GM12878 (cell line): ENCODE results near the gene EIF4E1B. TPM values are rescaled to one million over a fixed set of nuclear protein-coding genes. Genes with fewer than 3 reads are reported as not detected.

ENCODE experiments used
- ATAC-seq: fragments of 200-7000 bp; cut with Tn5 transposase; 3 replicates; pipeline ENCODE4 v1.9.1; 2020; ENCODE audit warnings: mild to moderate bottlenecking, moderate library complexity
- BruUV-seq: library from RNA; stranded (reverse); fragments of 400-500 nt; replicated peaks from 2 replicates; lab custom pipeline; 2021; lab: Mats Ljungman, UMichigan
- CTCF ChIA-PET: fragments of 300-600 bp; sonication (Branson Sonifier 250); formaldehyde crosslinking; extraction: SDS; loops from one replicate; lab custom pipeline; 2021; ENCODE audit warnings: inconsistent platforms; lab: Yijun Ruan, JAX
- POLR2A ChIA-PET: fragments of 350-600 bp; formaldehyde crosslinking; extraction: SDS; loops from one replicate; lab custom pipeline; 2021; ENCODE audit warnings: inconsistent platforms; lab: Charles Lee
- RAD21 ChIA-PET: fragments of 300-600 bp; sonication (Branson Sonifier 250); formaldehyde crosslinking; loops from one replicate; lab custom pipeline; 2023; ENCODE audit warnings: antibody characterized with exemption; ENCODE audit not compliant: unreplicated experiment; lab: Charles Lee
- SMC1A ChIA-PET: fragments of 300-600 bp; sonication (Branson Sonifier 250); formaldehyde crosslinking; loops from one replicate; lab custom pipeline; 2023; ENCODE audit not compliant: unreplicated experiment, uncharacterized antibody; lab: Charles Lee
- DNase-seq: peaks from one replicate; pipeline ENCODE4 v3.0.0-alpha.2; 2011; ENCODE audit warnings: low read depth, low spot score
- FAIRE-seq: peaks from 3 replicates; lab custom pipeline; 2011; peaks lifted over from hg19 to GRCh38; lab: Jason Lieb, UNC
- H2AFZ ChIP-seq: 2 replicates; pipeline ENCODE4 v1.6.0; 2011; ENCODE audit warnings: low read depth, low read length, control low read depth; ENCODE audit not compliant: control insufficient read depth
- H3K27ac ChIP-seq: 2 replicates; pipeline ENCODE4 v1.5.1; 2011; ENCODE audit warnings: control low read depth; ENCODE audit not compliant: control insufficient read depth, insufficient read depth
- H3K27me3 ChIP-seq, 2 experiments: replicated peaks in 1 of 2; 2 replicates each; pipeline versions ENCODE4 v1.6.0 to v1.6.1; 2011; ENCODE audit warnings: low read length in 1 of 2; ENCODE audit not compliant: control insufficient read depth in 2 of 2, insufficient read depth in 2 of 2
- H3K36me3 ChIP-seq, 2 experiments: 2 replicates each; pipeline ENCODE4 v1.5.1; 2011; ENCODE audit warnings: low read length in 1 of 2; ENCODE audit not compliant: control insufficient read depth in 2 of 2, insufficient read depth in 2 of 2
- H3K4me1 ChIP-seq: 2 replicates; pipeline ENCODE4 v1.6.1; 2011; ENCODE audit warnings: mild to moderate bottlenecking, low read length, moderate library complexity, mixed read lengths; ENCODE audit not compliant: control insufficient read depth, insufficient read depth
- H3K4me2 ChIP-seq: 2 replicates; pipeline ENCODE4 v1.6.0; 2011; ENCODE audit warnings: control low read depth; ENCODE audit not compliant: control insufficient read depth, insufficient read depth
- H3K4me3 ChIP-seq: fragments of 200-600 bp; sonication (generic); 2 replicates; pipeline ENCODE4 v1.5.1; 2016
- H3K79me2 ChIP-seq: 2 replicates; pipeline ENCODE4 v1.6.0; 2011; ENCODE audit warnings: low read length; ENCODE audit not compliant: control insufficient read depth, insufficient read depth
- H3K9ac ChIP-seq: 2 replicates; pipeline ENCODE4 v1.8.0; 2011; ENCODE audit warnings: low read length, control low read depth, mixed read lengths; ENCODE audit not compliant: control insufficient read depth, insufficient read depth
- H3K9me3 ChIP-seq: replicated peaks from 3 replicates; pipeline ENCODE4 v1.5.1; 2011; ENCODE audit warnings: mild to moderate bottlenecking, low read length; ENCODE audit not compliant: control insufficient read depth, insufficient read depth
- H4K20me1 ChIP-seq: 2 replicates; pipeline ENCODE4 v1.6.0; 2011; ENCODE audit not compliant: control insufficient read depth, insufficient read depth
- JUNB ChIP-seq: IDR thresholded peaks from 2 replicates; pipeline ENCODE4 v1.6.1; 2016; ENCODE audit warnings: antibody characterized with exemption, mild to moderate bottlenecking
- KDM1A ChIP-seq: fragments of 200-600 bp; sonication (generic); IDR thresholded peaks from 2 replicates; pipeline ENCODE4 v1.6.1; 2016; ENCODE audit warnings: borderline replicate concordance
- NR2C1 ChIP-seq: fragments of 450-650 bp; IDR thresholded peaks from 2 replicates; pipeline ENCODE4 v1.6.1; 2017; ENCODE audit warnings: antibody characterized with exemption, mild to moderate bottlenecking, moderate library complexity
- STAT3 ChIP-seq: IDR thresholded peaks from 2 replicates; pipeline ENCODE4 v1.6.1; 2011; ENCODE audit warnings: low read depth, low read length, improper control_type of control experiment
- TCF12 ChIP-seq: IDR thresholded peaks from 2 replicates; pipeline ENCODE4 v1.6.1; 2011; ENCODE audit warnings: low read depth, mild to moderate bottlenecking, low read length
- ZBED1 ChIP-seq: IDR thresholded peaks from 2 replicates; pipeline ENCODE4 v1.6.1; 2016; ENCODE audit warnings: borderline replicate concordance
- ZNF687 ChIP-seq: fragments of 450-650 bp; IDR thresholded peaks from 2 replicates; pipeline ENCODE4 v1.6.1; 2017; ENCODE audit warnings: mild to moderate bottlenecking, moderate library complexity
- WGBS: methylation state at CpG from one replicate; pipeline ENCODE4 v1.1.6; 2016; ENCODE audit warnings: low lambda C conversion rate; ENCODE audit not compliant: insufficient replicate concordance, insufficient coverage; ENCODE audit errors: missing lambda C conversion rate; 5-methylcytosine and 5-hydroxymethylcytosine counted together
- in situ Hi-C: fragments of 300-500 bp; cut with MboI; formaldehyde crosslinking; loops from 9 replicates; pipeline ENCODE4 v1.14.3; 2018; ENCODE audit warnings: mixed read lengths
- intact Hi-C: fragments of 100-400 bp; cut with micrococcal nuclease; formaldehyde crosslinking; loops from one replicate; pipeline ENCODE4 v1.14.2; 2022; ENCODE audit not compliant: unreplicated experiment
- polyA plus RNA-seq, 11 experiments: library from polyadenylated mRNA; depleted of rRNA in 4 of 11; unstranded in 6 of 11; stranded (reverse) in 5 of 11; fragments of >200 nt; fragmentation: Nextera tagmentation in 4 of 11; fragmentation: Illumina TruSeq in 1 of 11; extraction: Ambion mirVana in 4 of 11; extraction: Trizol in 1 of 11; gene quantifications; 1 replicate in 1 of 11; 2 replicates in 10 of 11; pipeline versions ENCODE4 v1.2.1 to v1.2.3, GENCODE V29; 2011 to 2016; ENCODE audit warnings: inconsistent platforms in 2 of 11, missing spikeins in 2 of 11, low read depth in 1 of 11
- total RNA-seq, 4 experiments: library from RNA; depleted of rRNA in 3 of 4; stranded (reverse); fragments of >200 nt in 3 of 4; fragmentation: Illumina TruSeq in 1 of 4; extraction: Trizol in 1 of 4; gene quantifications; 2 replicates each; pipeline versions ENCODE4 v1.2.1 to v1.2.3, GENCODE V29; 2013 to 2021

The EIF4E1B gene
- total and polyA plus RNA-seq, 10 of the 15 experiments (the other 5 are each of a cell fraction or from before 2014, with no cell fraction given) = not detected

GRCh38 chr5:176671890-176672747 lies 41.6 kb downstream of the EIF4E1B start:
- ChIA-PET RAD21 (interaction anchor here (2.6 kb wide), 1 partner anchor 11 kb away, joined by 9 read pairs; no protein-coding TSS in a partner anchor), SMC1A (interaction anchor here (1.2 kb wide), 1 partner anchor 11 kb away, joined by 5 read pairs; no protein-coding TSS in a partner anchor), CTCF (interaction anchor here (1.8 kb wide), 1 partner anchor 11 kb away, joined by 6 read pairs; no protein-coding TSS in a partner anchor), POLR2A (no interaction called here)
- Histone ChIP-seq H4K20me1 (no peaks in the 10 kb centered on the region), H3K4me2 (no peak overlapping the region), H3K4me1 (no peaks in the 10 kb centered on the region), H3K9ac (no peak overlapping the region), H3K4me3 (no peak overlapping the region), H3K27ac (no peak overlapping the region), H3K27me3 (no peaks in the 10 kb centered on the region; a peak in 1 of 4 replicates), H2AFZ (no peak overlapping the region), H3K79me2 (no peaks in the 10 kb centered on the region), H3K36me3 (no peaks in the 10 kb centered on the region), H3K9me3 (no peaks in the 10 kb centered on the region)
- intact Hi-C loops = no loop called here
- FAIRE-seq = no peak
- no TSS peak for BruUV-seq
- no peak for ATAC-seq
- DNase-seq = no peak
- 28% methylated on average over 16 of the region's 18 CpGs for WGBS
- TF ChIP-seq TCF12 = no peak
- no peak for TF ChIP-seq NR2C1
- no peak for TF ChIP-seq ZNF687
- no peak for TF ChIP-seq STAT3
- no peak for TF ChIP-seq KDM1A
- TF ChIP-seq ZBED1 = no peak
- TF ChIP-seq JUNB = no peak
- in situ Hi-C loops = no loop called here
